GM12873 (cell line): ENCODE measurements around the gene TRAPPC6A.

Experiments
- TF ChIP-seq, protein P1 (sequence below): IDR thresholded peaks from 2 replicates; pipeline ENCODE4 v1.5.1; 2012; ENCODE audit warnings: low read depth, mild to moderate bottlenecking, moderate library complexity, low read length, control low read depth; ENCODE audit not compliant: insufficient read depth; ENCODE audit errors: missing control alignments

Gene TRAPPC6A

DNA sequence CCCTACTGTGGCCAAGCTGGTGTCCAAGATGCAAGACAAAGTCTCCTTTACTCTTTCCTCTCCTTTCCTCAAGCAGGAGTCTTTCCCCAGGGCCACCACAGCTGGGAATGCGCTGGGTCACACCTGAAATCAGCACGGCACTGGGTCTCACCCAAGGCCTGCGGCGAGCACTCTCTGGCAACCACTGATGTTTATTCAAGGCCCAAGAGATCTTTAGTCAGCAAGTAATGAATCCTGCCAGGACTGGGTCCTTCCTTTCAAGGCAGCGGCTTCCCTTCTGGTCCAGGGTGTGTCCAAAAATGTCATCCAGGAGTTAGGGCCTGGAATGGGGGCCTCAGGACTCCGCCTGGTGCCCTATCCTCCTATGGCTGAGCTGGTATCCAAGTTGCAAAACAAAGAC, 24.6 kb upstream of the TRAPPC6A start:
- TF ChIP-seq, protein P1, sequence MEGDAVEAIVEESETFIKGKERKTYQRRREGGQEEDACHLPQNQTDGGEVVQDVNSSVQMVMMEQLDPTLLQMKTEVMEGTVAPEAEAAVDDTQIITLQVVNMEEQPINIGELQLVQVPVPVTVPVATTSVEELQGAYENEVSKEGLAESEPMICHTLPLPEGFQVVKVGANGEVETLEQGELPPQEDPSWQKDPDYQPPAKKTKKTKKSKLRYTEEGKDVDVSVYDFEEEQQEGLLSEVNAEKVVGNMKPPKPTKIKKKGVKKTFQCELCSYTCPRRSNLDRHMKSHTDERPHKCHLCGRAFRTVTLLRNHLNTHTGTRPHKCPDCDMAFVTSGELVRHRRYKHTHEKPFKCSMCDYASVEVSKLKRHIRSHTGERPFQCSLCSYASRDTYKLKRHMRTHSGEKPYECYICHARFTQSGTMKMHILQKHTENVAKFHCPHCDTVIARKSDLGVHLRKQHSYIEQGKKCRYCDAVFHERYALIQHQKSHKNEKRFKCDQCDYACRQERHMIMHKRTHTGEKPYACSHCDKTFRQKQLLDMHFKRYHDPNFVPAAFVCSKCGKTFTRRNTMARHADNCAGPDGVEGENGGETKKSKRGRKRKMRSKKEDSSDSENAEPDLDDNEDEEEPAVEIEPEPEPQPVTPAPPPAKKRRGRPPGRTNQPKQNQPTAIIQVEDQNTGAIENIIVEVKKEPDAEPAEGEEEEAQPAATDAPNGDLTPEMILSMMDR: no peak

DNA sequence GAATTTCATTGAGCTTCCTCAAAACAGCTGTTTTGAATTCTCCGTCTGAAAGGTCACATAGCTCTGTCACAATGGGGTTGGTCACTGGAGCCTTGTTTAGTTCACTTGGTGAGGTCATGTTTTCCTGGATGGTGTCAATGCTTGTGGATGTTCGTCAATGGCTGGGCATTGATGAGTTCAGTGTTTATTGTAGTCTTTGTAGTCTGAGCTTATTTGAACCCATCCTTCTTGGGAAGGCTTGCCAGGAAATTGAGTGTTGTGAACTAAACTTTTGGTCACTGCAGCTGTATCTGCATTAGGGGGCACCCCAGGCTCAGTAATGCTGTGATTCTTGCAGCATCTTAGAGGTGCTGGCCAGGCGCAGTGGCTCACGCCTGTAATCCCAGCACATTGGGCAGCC, 22.5 kb upstream of the TRAPPC6A start:
- TF ChIP-seq, protein P1: peak; percentile 13

DNA sequence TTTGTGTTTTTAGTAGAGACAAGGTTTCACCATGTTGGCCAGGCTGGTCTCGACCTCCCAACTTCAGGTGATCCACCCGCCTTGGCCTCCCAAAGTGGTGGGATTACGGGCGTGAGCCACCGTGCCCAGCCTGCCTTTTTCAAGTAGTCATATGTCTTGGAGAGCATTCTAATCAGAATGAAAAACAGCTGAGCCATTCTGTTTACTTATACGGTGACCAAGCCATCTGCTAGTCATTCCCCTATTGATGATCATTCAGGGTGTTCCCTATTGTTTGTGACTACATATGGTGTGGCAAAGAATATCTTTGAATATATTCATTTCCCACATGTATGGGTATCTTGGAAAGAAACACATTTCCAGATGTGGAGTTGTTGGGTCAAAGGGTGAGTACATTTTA, 17.7 kb upstream of the TRAPPC6A start:
- TF ChIP-seq, protein P1: no peak

DNA sequence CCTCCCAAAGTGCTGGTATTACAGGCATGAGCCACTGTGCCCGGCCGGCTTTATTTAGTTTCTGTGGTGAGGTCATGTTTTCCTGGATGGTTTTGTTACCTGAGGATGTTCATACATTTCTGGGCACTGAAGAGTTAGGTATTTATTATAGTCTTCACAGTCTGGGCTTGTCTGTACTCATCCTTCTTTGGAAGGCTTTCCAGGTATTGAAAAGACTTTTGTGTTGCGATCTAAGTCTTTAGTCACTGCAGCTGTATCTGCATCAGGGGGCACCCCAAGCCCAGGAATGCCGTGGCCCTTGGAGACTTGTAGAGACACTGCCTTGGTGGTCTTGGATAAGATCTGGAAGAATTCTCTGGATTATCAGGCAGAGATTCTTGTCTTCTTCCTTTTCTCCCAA, 13.3 kb upstream of the TRAPPC6A start:
- TF ChIP-seq, protein P1: no peak

DNA sequence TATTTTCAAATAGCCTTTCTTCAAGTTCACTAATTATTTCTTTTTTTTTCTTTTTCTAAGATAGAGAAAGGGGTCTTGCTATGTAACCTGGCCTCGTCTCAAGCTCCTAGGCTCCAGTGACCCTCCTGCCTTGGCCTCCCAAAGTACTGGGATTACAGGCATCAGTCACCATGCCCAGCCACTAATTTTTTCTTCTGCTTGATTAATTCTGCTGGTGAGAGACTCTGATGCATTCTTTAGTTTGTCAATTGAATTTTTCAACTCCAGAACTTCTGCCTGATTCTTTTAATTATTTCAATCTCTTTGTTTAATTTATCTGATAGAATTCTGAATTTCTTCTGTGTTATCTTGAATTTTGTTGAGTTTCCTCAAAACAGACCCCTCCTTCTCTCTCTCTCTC, 11.9 kb upstream of the TRAPPC6A start:
- TF ChIP-seq, protein P1: no peak

DNA sequence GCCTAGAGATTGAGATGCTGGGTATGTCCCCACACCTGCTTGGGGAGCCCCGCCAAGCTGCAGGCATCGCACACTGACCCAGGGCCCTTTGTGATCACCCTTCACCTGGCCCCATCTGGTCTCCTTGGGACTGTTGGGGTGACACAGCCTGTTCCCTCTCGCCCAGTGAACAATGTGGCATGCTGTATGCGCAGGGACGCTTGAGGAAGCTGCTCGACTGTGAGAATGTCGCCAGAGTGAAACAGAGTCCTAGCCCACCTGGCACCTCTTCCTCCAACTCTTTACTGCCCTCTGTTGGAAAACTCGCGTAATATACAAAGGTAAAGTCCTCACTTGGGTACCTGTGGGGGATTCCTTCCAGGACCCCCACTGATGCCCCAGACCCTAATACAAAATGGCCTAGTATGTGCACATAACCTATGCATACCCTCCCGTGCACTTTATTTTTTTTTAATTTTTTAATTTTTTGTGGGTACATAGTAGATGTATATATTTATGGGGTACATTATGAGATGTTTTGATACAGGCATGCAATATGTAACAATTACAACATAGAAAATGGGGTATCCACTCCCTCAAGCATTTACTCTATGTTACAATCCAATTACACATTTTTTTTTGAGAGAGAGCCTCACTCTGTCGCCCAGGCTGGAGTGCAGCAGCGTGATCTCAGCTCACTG, 9.5 kb upstream of the TRAPPC6A start:
- TF ChIP-seq, protein P1: peak; percentile 80

DNA sequence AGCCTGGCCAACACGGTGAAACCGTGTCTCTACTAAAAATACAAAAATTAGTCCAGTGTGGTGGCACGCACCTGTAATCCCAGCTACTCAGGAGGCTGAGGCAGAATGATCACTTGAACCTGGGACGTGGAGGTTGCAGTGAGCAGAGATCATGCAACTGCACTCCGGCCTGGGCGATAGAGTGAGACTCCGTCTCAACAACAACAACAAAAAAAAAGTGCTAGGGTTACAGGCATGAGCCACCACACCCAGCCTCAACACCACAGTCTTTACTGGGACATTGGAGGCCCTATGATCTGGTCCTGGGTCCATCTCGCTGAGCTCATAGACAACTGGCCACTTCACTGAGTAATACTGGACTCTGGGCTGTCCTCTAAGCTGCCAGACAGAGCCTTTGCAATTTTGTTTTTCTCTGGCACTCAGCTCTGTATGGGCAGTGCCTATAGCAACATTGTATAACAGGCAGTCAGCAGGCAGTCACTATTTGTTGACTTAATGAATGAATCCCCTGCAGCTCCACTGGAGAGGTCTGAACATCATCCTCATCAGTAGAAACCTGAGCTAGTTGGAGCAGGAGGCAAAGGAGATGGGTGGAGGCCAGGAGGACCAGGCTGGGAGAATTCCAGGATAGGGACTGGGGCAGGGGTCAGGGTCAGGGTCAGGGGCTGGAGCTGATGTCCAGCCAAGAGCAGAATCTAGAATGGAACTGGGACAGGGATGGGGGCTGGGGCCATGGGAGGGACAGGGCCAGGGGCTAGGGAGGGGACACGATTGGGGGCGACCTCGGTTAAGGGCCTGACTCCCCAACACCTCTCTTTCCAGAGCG, 8.7 kb upstream of the TRAPPC6A start:
- TF ChIP-seq, protein P1: no peak
